IMR-90 (cell line): Measurements from ENCODE around the gene DCD. TPM values are rescaled to one million over a fixed set of nuclear protein-coding genes. Genes with fewer than 3 reads are reported as not detected.

ENCODE experiments used
- ATAC-seq: fragments of 200-7000 bp; cut with Tn5 transposase; 2 replicates; pipeline ENCODE4 v1.9.1; 2020; ENCODE audit warnings: low read depth, mild to moderate bottlenecking, moderate library complexity
- BruUV-seq: library from RNA; stranded (reverse); fragments of 400-500 nt; replicated peaks from 2 replicates; lab custom pipeline; 2021; lab: Mats Ljungman, UMichigan
- CTCF ChIA-PET: fragments of 300-600 bp; formaldehyde crosslinking; extraction: SDS; loops from one replicate; lab custom pipeline; 2021; ENCODE audit warnings: antibody characterized with exemption; lab: Yijun Ruan, JAX
- POLR2A ChIA-PET: fragments of 300-600 bp; sonication (Branson Sonifier 250); formaldehyde crosslinking; loops from one replicate; lab custom pipeline; 2022; ENCODE audit warnings: antibody characterized with exemption; ENCODE audit not compliant: unreplicated experiment; lab: Charles Lee
- DNase-seq: peaks from one replicate; pipeline ENCODE4 v3.0.0; 2013
- H2AFZ ChIP-seq: replicated peaks from 2 replicates; pipeline ENCODE3; 2013; ENCODE audit warnings: low read length, mild to moderate bottlenecking; ENCODE audit not compliant: poor library complexity
- H2AK5ac ChIP-seq: 2 replicates; pipeline ENCODE4 v1.6.1; 2013; ENCODE audit warnings: low read depth, low read length, inconsistent platforms
- H2AK9ac ChIP-seq: replicated peaks from 2 replicates; pipeline ENCODE3; 2013; ENCODE audit warnings: mild to moderate bottlenecking, low read depth, low read length, moderate library complexity; ENCODE audit not compliant: poor library complexity
- H2BK120ac ChIP-seq: 2 replicates; pipeline ENCODE4 v1.6.1; 2013; ENCODE audit warnings: low read depth, low read length, inconsistent platforms
- H2BK15ac ChIP-seq: 3 replicates; pipeline ENCODE4 v1.6.1; 2013; ENCODE audit warnings: low read depth, low read length, inconsistent platforms
- H2BK20ac ChIP-seq: 2 replicates; pipeline ENCODE4 v1.6.1; 2013; ENCODE audit warnings: low read depth, mild to moderate bottlenecking, inconsistent platforms, low read length, moderate library complexity
- H2BK5ac ChIP-seq: 2 replicates; pipeline ENCODE4 v1.6.1; 2013; ENCODE audit warnings: mild to moderate bottlenecking, low read depth, low read length, inconsistent platforms; ENCODE audit not compliant: poor library complexity, severe bottlenecking
- H3K14ac ChIP-seq: replicated peaks from 2 replicates; pipeline ENCODE4 v1.6.1; 2013; ENCODE audit warnings: low read depth, low read length, inconsistent platforms
- H3K18ac ChIP-seq: 2 replicates; pipeline ENCODE4 v1.6.1; 2013; ENCODE audit warnings: low read depth, low read length, control low read depth
- H3K23ac ChIP-seq: 2 replicates; pipeline ENCODE4 v1.6.1; 2013; ENCODE audit warnings: low read depth, low read length, inconsistent platforms
- H3K27ac ChIP-seq: 2 replicates; pipeline ENCODE4 v1.5.1; 2013; ENCODE audit warnings: mild to moderate bottlenecking, control low read depth, low read length; ENCODE audit not compliant: insufficient read depth
- H3K27me3 ChIP-seq: 2 replicates; pipeline ENCODE4 v1.6.1; 2013; ENCODE audit warnings: low read length; ENCODE audit not compliant: control insufficient read depth, insufficient read depth
- H3K36me3 ChIP-seq: 2 replicates; pipeline ENCODE4 v1.6.1; 2013; ENCODE audit warnings: low read length, mixed read lengths; ENCODE audit not compliant: control insufficient read depth, insufficient read depth
- H3K4ac ChIP-seq: 2 replicates; pipeline ENCODE4 v1.6.1; 2013; ENCODE audit warnings: low read depth, low read length, inconsistent platforms
- H3K4me1 ChIP-seq: 2 replicates; pipeline ENCODE4 v1.6.1; 2013; ENCODE audit warnings: low read length, mixed read lengths; ENCODE audit not compliant: control insufficient read depth, insufficient read depth
- H3K4me2 ChIP-seq: 2 replicates; pipeline ENCODE4 v1.6.1; 2013; ENCODE audit warnings: low read depth, mild to moderate bottlenecking, control low read depth, low read length, moderate library complexity
- H3K4me3 ChIP-seq: 2 replicates; pipeline ENCODE4 v1.5.1; 2013; ENCODE audit warnings: low read depth, mild to moderate bottlenecking, control low read depth, low read length, moderate library complexity; ENCODE audit not compliant: insufficient read depth
- H3K56ac ChIP-seq: 2 replicates; pipeline ENCODE4 v1.6.1; 2013; ENCODE audit warnings: low read length, inconsistent platforms; ENCODE audit not compliant: insufficient read depth; ENCODE audit errors: extremely low read depth
- H3K79me1 ChIP-seq, 2 experiments: 2 replicates each; pipeline ENCODE4 v1.6.1; 2013; ENCODE audit warnings: low read length in 2 of 2, inconsistent platforms in 1 of 2, low read depth in 1 of 2
- H3K9ac ChIP-seq: 2 replicates; pipeline ENCODE4 v1.6.1; 2013; ENCODE audit warnings: low read depth, low read length, control low read depth
- H3K9me1 ChIP-seq: 2 replicates; pipeline ENCODE4 v1.6.1; 2013; ENCODE audit warnings: low read length, inconsistent platforms; ENCODE audit not compliant: insufficient read depth
- H3K9me3 ChIP-seq: 2 replicates; pipeline ENCODE4 v1.6.1; 2013; ENCODE audit warnings: low read length; ENCODE audit not compliant: control insufficient read depth, insufficient read depth
- H4K20me1 ChIP-seq: 2 replicates; pipeline ENCODE4 v1.6.1; 2013; ENCODE audit warnings: low read length, inconsistent platforms; ENCODE audit not compliant: insufficient read depth
- H4K5ac ChIP-seq: 2 replicates; pipeline ENCODE4 v1.6.1; 2013; ENCODE audit warnings: mild to moderate bottlenecking, low read depth, low read length, control low read depth
- H4K8ac ChIP-seq, 2 experiments: 2 replicates each; pipeline ENCODE4 v1.6.1; 2013; ENCODE audit warnings: low read depth in 2 of 2, low read length in 2 of 2, control low read depth in 1 of 2, inconsistent platforms in 1 of 2
- H4K91ac ChIP-seq: 2 replicates; pipeline ENCODE4 v1.6.1; 2013; ENCODE audit warnings: low read depth, low read length, inconsistent platforms; ENCODE audit not compliant: insufficient read depth
- CTCF ChIP-seq: conservative IDR thresholded peaks from 2 replicates; pipeline ENCODE4 v1.5.1; 2012; ENCODE audit warnings: mild to moderate bottlenecking, low read depth, low read length, improper control_type of control experiment
- NFE2L2 ChIP-seq: fragments of 150-350 bp; IDR thresholded peaks from 2 replicates; pipeline ENCODE4 v1.6.1; 2016; ENCODE audit warnings: low read depth, mild to moderate bottlenecking, low read length
- dilution Hi-C: fragments of 300-500 bp; cut with HindIII; formaldehyde crosslinking; loops from one replicate; pipeline ENCODE4 v1.14.3; 2018; ENCODE audit warnings: low sequenced_read_pairs; ENCODE audit not compliant: unreplicated experiment
- in situ Hi-C: fragments of 300-500 bp; cut with MboI; formaldehyde crosslinking; loops from 3 replicates; pipeline ENCODE4 v1.14.3; 2019; ENCODE audit warnings: low sequenced_read_pairs, inconsistent platforms, mixed read lengths
- intact Hi-C: fragments of 100-400 bp; cut with micrococcal nuclease; formaldehyde crosslinking; loops from 2 replicates; pipeline ENCODE4 v1.10.0; 2022
- polyA plus RNA-seq, 3 experiments: library from polyadenylated mRNA; depleted of rRNA; stranded (reverse); fragments of >200 nt; gene quantifications; 2 replicates each; pipeline ENCODE4 v1.2.3, GENCODE V29; 2012; ENCODE audit warnings: low replicate concordance in 1 of 3
- total RNA-seq: library from RNA; depleted of rRNA; stranded (reverse); fragments of >200 nt; gene quantifications from 2 replicates; pipeline ENCODE4 v1.2.3, GENCODE V29; 2012

Gene DCD
- total and polyA plus RNA-seq, 2 of the 4 experiments (the other 2 are of a cell fraction) = not detected

GRCh38 chr12:54622463-54623183 lies 25.5 kb downstream of the DCD start:
- no peak overlapping the region for H3K4ac ChIP-seq
- no peak overlapping the region for H2BK15ac ChIP-seq
- no peak overlapping the region for H2BK20ac ChIP-seq
- no peak overlapping the region for H2AK5ac ChIP-seq
- CTCF ChIA-PET = interaction anchor here (0.7 to 0.8 kb wide), 2 partner anchors 8 to 594 kb away, joined by 3 read pairs; partner anchors contain the start of gene HOXC6
- no peak for TF ChIP-seq NFE2L2
- TF ChIP-seq CTCF = 0 out of 2 replicates have a peak, but pooled peaks have one; percentile 14
- ATAC-seq (no peak), DNase-seq (peak; percentile 4)
- no peak overlapping the region for H3K18ac ChIP-seq
- H3K9ac ChIP-seq = no peak overlapping the region
- H3K79me1 ChIP-seq = no peaks in the 10 kb centered on the region
- in situ Hi-C loops (no loop called here), dilution Hi-C loops (no loop called here), intact Hi-C loops (no loop called here)
- no peak overlapping the region for H4K8ac ChIP-seq
- no peaks in the 10 kb centered on the region for H3K9me1 ChIP-seq
- H4K20me1 ChIP-seq = no peaks in the 10 kb centered on the region
- no peak overlapping the region for H3K4me2 ChIP-seq
- no TSS peak for BruUV-seq
- no peak overlapping the region for H2BK120ac ChIP-seq
- H3K4me1 ChIP-seq = no peaks in the 10 kb centered on the region
- no peak overlapping the region for H3K27ac ChIP-seq
- POLR2A ChIA-PET = no interaction called here
- no peaks in the 10 kb centered on the region for H3K9me3 ChIP-seq
- no peak overlapping the region for H3K4me3 ChIP-seq
- H3K14ac ChIP-seq = no peak overlapping the region
- no peak overlapping the region for H3K56ac ChIP-seq
- H2AK9ac ChIP-seq = no peak overlapping the region
- H4K5ac ChIP-seq = no peak overlapping the region
- H2BK5ac ChIP-seq = no peak overlapping the region
- H2AFZ ChIP-seq = no peak overlapping the region
- no peaks in the 10 kb centered on the region for H3K27me3 ChIP-seq
- H3K23ac ChIP-seq = no peak overlapping the region
- no peaks in the 10 kb centered on the region for H3K36me3 ChIP-seq
- no peak overlapping the region for H4K91ac ChIP-seq
